Fibroblast of lung (primary cell): ENCODE measurements around the gene SCN5A.
"Not testable (repeated sequence)": the region's sequence is repeated elsewhere in the genome, so short reads cannot be mapped to it uniquely, and the experiment has no call there.

Source experiments
- CTCF ChIP-seq, 2 donors: IDR thresholded peaks in 1 of 2; conservative IDR thresholded peaks in 1 of 2; 1 replicate in 1 of 2; 2 replicates in 1 of 2; pipeline ENCODE4 v1.5.1; 2011 to 2012; ENCODE audit warnings: low read length in 2 of 2, control low read depth in 1 of 2, inconsistent platforms in 1 of 2, low read depth in 1 of 2, mild to moderate bottlenecking in 1 of 2
- EZH2 ChIP-seq: IDR thresholded peaks from 2 replicates; pipeline ENCODE4 v1.5.1; 2012; ENCODE audit warnings: low read length, control low read depth, mild to moderate bottlenecking; ENCODE audit errors: missing control alignments

- not testable (repeated sequence) for TF ChIP-seq CTCF (conservative IDR thresholded peaks at IDR 0.05 in 1 of 2, IDR thresholded peaks at IDR 0.05 in 1 of 2; ENCODE audit: low read depth in 1 of 2, low read length in 2 of 2); EZH2
Measured at GRCh38 chr3:38566794-38567193, 82.7 kb downstream of the SCN5A start.
